ENCODE measurements around the gene C11orf24. TPM values are rescaled to one million over a fixed set of nuclear protein-coding genes. Genes with fewer than 3 reads are reported as not detected.

Gene C11orf24
- total and polyA plus RNA-seq, 12 donors, result 14.9 to 62.2 (median 30.8) TPM

- Histone ChIP-seq H3K9me3 (peaks cover 0 to 9% (median 4%) of the 10 kb centered on the region in 11 donors), H3K36me3 (no peaks in the 10 kb centered on the region), H3K27me3 (no peaks in the 10 kb centered on the region), H3K4me1 (peaks cover 0 to 3% (median 0%) of the 10 kb centered on the region in 9 donors), H3K4me3 (no peak overlapping the region), H3K27ac (no peak overlapping the region)
- intact Hi-C loops (cut with DNase I), result no loop called here
- WGBS, 2 donors, result 91 to 96% methylated on average over 11 of the region's 11 CpGs
- no peak for DNase-seq
- TF ChIP-seq, protein P1, sequence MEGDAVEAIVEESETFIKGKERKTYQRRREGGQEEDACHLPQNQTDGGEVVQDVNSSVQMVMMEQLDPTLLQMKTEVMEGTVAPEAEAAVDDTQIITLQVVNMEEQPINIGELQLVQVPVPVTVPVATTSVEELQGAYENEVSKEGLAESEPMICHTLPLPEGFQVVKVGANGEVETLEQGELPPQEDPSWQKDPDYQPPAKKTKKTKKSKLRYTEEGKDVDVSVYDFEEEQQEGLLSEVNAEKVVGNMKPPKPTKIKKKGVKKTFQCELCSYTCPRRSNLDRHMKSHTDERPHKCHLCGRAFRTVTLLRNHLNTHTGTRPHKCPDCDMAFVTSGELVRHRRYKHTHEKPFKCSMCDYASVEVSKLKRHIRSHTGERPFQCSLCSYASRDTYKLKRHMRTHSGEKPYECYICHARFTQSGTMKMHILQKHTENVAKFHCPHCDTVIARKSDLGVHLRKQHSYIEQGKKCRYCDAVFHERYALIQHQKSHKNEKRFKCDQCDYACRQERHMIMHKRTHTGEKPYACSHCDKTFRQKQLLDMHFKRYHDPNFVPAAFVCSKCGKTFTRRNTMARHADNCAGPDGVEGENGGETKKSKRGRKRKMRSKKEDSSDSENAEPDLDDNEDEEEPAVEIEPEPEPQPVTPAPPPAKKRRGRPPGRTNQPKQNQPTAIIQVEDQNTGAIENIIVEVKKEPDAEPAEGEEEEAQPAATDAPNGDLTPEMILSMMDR (IDR thresholded peaks at IDR 0.05), result no peak
- ATAC-seq, result no peak
Measured at GRCh38 chr11:68224606-68225005, 47.2 kb downstream of the C11orf24 start.

- no peaks in the 10 kb centered on the region for H3K36me3 ChIP-seq
- no peak overlapping the region for H3K4me3 ChIP-seq
- DNase-seq, result no peak
- 71 to 74% methylated on average over 6 of the region's 6 CpGs for WGBS, 2 donors
- intact Hi-C loops (cut with DNase I), result no loop called here
- no peaks in the 10 kb centered on the region for H3K9me3 ChIP-seq
- H3K4me1 ChIP-seq, result peaks cover 0 to 4% (median 0%) of the 10 kb centered on the region in 9 donors
- TF ChIP-seq, protein P1 (IDR thresholded peaks at IDR 0.05), result no peak
- ATAC-seq, result no peak
- H3K27ac ChIP-seq, result no peak overlapping the region
- no peaks in the 10 kb centered on the region for H3K27me3 ChIP-seq
Measured at GRCh38 chr11:68223275-68223674, 48.5 kb downstream of the C11orf24 start.

DNA sequence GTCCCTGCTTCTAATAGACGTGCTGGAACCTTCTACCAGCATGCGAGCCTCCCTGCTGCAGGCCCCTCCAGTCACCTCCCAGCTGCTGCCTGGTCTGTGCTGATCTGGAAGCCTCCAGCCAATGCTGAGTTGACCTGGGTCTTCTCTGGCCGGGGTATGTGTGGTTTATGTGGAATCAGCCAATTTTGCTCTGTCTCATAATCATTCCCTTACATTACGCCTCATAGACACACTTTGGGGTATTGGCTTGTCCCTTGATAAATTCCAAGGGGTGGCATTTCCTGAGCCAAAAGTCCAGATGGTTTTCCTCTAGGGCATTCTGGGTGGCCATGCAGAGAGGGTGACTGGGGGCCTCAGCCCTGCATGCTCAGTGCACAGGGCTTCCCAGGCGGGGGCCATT is 50.4 kb downstream of the C11orf24 start:
- Histone ChIP-seq H3K4me3 (no peak overlapping the region), H3K4me1 (peaks cover 0 to 4% (median 0%) of the 10 kb centered on the region in 9 donors), H3K27ac (no peak overlapping the region), H3K36me3 (no peaks in the 10 kb centered on the region), H3K9me3 (no peaks in the 10 kb centered on the region), H3K27me3 (no peaks in the 10 kb centered on the region)
- intact Hi-C loops (cut with DNase I), result no loop called here
- TF ChIP-seq, protein P1 (IDR thresholded peaks at IDR 0.05), result no peak
- 87 to 91% methylated on average over 5 of the region's 5 CpGs for WGBS, 2 donors
- ATAC-seq (no peak), DNase-seq (no peak)

DNA sequence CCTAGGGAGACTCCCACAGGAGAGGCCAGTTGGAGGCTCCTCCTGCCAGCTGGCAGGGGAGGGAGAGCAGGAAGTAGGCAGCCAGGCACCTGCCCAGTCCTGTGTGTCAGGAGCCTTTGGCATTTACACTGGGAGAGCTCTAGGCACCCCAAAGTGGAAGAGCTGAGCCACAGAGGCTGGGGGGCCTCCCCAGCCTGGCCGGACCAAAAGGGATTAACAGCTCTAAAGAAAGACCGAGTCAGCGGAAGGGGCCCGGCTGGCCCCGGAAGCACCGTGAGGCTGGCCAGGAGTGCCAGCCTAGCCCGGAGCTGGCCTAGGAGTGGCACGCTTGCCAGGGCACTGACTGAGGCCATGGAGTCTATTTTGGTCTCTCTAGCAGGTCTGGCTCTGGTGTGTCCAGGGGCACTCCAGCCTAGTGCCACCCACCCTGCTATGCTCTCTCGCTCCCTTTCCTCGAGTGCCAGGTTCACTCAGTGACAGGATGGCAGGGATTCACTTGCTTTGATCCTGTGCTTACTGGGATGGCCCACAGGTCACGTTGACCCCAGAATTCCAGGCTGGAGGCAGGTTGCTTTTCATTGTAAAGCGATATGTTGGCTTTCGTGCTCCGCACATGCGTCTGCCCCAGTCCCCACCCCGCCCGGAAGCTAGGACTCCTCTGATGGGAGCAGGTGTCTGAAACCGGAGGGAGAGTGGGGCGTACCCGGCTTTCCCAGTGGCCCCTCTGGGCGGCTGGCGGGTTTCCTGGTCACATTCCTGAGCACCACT is 55.4 kb downstream of the C11orf24 start:
- peak; percentile 37 to 56 for DNase-seq
- Histone ChIP-seq H3K9me3 (no peaks in the 10 kb centered on the region), H3K36me3 (no peaks in the 10 kb centered on the region), H3K27ac (peak overlapping the region; percentile 56 to 87 (median 73)), H3K27me3 (no peaks in the 10 kb centered on the region), H3K4me3 (peak overlapping the region in 1 of 10 donors; percentile 3), H3K4me1 (peaks cover 12 to 38% (median 25%) of the 10 kb centered on the region in 9 donors)
- TF ChIP-seq, protein P1 (IDR thresholded peaks at IDR 0.05), result no peak
- WGBS, 2 donors, result 61 to 69% methylated on average over 22 of the region's 22 CpGs
- ATAC-seq, result peak in 7 of 8 donors; percentile 31 to 75 (median 52)
- intact Hi-C loops (cut with DNase I), result loop anchor here in 1 of 10 donors (10.0 kb wide), 1 partner anchor 182 kb away; the partner anchor contains the start of genes NDUFS8 and TCIRG1
